Measurements from ENCODE around the gene NLRX1. TPM values are rescaled to one million over a fixed set of nuclear protein-coding genes. Genes with fewer than 3 reads are reported as not detected.

The NLRX1 gene
- total and polyA plus RNA-seq, 2 donors (not counting 3 experiments of a cell fraction or from before 2014, with no cell fraction given): 15.1 to 15.5 TPM

DNA sequence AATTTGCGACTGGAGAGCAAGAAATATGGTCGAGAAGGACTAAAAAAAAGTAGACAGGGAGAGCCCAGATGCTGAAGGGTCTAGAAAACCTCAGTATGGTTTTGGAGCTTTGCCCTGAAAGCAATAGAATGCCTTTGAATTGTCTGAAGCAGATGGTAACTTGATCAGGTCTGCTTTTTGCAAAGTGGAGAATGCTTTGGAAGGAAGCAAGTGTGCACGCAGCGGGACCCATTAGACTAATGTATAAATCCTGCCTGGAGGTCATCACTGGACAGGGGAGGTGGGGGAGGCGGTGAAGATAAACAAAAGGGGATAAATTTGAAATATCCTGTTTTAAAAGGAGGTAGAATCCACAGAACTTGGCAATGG lies 47.9 kb upstream of the NLRX1 start:
- FAIRE-seq (no peak), DNase-seq (ENCODE audit: low read depth, low spot score) (no peak)
- intact Hi-C loops (cut with micrococcal nuclease) (loop anchor here (1.0 kb wide), 3 partner anchors 13 to 48 kb away; partner anchors contain the start of genes C2CD2L and NLRX1), dilution Hi-C loops (cut with MboI; ENCODE audit: extremely low pct_ligation_motif_present, low sequenced_read_pairs) (no loop called here)
- H3K9me1 ChIP-seq (replicated peaks; ENCODE audit: control insufficient read depth, extremely low read depth, insufficient read depth, low read length): no peaks in the 10 kb centered on the region
- peaks cover 0 to 7% of the 10 kb centered on the region in 2 experiments for H3K36me3 ChIP-seq (ENCODE audit: control insufficient read depth in 2 of 2, extremely low read depth in 1 of 2, insufficient read depth in 2 of 2, low read length in 2 of 2)
- no peaks in the 10 kb centered on the region for H3K9me3 ChIP-seq (replicated peaks; ENCODE audit: control insufficient read depth, insufficient read depth, low read length)
- H2AFZ ChIP-seq (ENCODE audit: low read depth, low read length): peak overlapping the region; percentile 30
- peak overlapping the region in 2 of 3 experiments; percentile 35 to 39 for H3K4me3 ChIP-seq (replicated peaks in 1 of 3; ENCODE audit: insufficient read depth in 1 of 3, low read depth in 1 of 3, low read length in 3 of 3)
- H3K9ac ChIP-seq (replicated peaks; ENCODE audit: extremely low read depth, insufficient read depth, low read length): peak overlapping the region; percentile 35
- no peaks in the 10 kb centered on the region for H3K27me3 ChIP-seq (ENCODE audit: control insufficient read depth in 2 of 2, insufficient read depth in 2 of 2, low read length in 2 of 2)
- TSS peak; percentile 94 for BruUV-seq (replicated peaks)
- peak overlapping the region; percentile 73 for H3K4me2 ChIP-seq (ENCODE audit: insufficient read depth, low read length)
- no peaks in the 10 kb centered on the region for H4K20me1 ChIP-seq (replicated peaks; ENCODE audit: control insufficient read depth, extremely low read depth, insufficient read depth, low read length)
- peaks cover 12% of the 10 kb centered on the region for H3K4me1 ChIP-seq (ENCODE audit: control insufficient read depth, extremely low read depth, insufficient read depth, low read length)
- ChIA-PET CTCF (interaction anchor here (1.4 to 2.4 kb wide), 5 partner anchors 11 to 218 kb away, joined by 5 to 15 read pairs (median 9); partner anchors contain the start of genes DPAGT1 and NLRX1), POLR2A (interaction anchor here (1.2 to 2.0 kb wide), 2 partner anchors 12 to 18 kb away, joined by 3 to 7 read pairs; partner anchors contain the start of gene DPAGT1)
- H3K79me2 ChIP-seq (ENCODE audit: control insufficient read depth, insufficient read depth, low read length): peaks cover 13% of the 10 kb centered on the region
- no peak overlapping the region for H3K27ac ChIP-seq (ENCODE audit: insufficient read depth, low read depth, low read length)
- TF ChIP-seq POLR2AphosphoS5 (IDR thresholded peaks at IDR 0.05; ENCODE audit: insufficient read depth, low read depth, low read length): no peak
- no peak for TF ChIP-seq JUN (IDR thresholded peaks at IDR 0.05; ENCODE audit: borderline replicate concordance, insufficient read depth, insufficient read length, low read depth)
- TF ChIP-seq MYC (IDR thresholded peaks at IDR 0.05; ENCODE audit: low read depth, low read length): no peak
- TF ChIP-seq FOS (IDR thresholded peaks at IDR 0.05; ENCODE audit: borderline replicate concordance, insufficient read depth, low read length): no peak
- TF ChIP-seq GATA2 (IDR thresholded peaks at IDR 0.05; ENCODE audit: insufficient read depth, insufficient read length, low read depth, low read length): no peak
- TF ChIP-seq, protein P1, sequence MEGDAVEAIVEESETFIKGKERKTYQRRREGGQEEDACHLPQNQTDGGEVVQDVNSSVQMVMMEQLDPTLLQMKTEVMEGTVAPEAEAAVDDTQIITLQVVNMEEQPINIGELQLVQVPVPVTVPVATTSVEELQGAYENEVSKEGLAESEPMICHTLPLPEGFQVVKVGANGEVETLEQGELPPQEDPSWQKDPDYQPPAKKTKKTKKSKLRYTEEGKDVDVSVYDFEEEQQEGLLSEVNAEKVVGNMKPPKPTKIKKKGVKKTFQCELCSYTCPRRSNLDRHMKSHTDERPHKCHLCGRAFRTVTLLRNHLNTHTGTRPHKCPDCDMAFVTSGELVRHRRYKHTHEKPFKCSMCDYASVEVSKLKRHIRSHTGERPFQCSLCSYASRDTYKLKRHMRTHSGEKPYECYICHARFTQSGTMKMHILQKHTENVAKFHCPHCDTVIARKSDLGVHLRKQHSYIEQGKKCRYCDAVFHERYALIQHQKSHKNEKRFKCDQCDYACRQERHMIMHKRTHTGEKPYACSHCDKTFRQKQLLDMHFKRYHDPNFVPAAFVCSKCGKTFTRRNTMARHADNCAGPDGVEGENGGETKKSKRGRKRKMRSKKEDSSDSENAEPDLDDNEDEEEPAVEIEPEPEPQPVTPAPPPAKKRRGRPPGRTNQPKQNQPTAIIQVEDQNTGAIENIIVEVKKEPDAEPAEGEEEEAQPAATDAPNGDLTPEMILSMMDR (IDR thresholded peaks at IDR 0.05; ENCODE audit: extremely low read depth in 1 of 2, insufficient read depth in 1 of 2, low read depth in 1 of 2, low read length in 2 of 2): no peak
- no peak for TF ChIP-seq POLR2A (IDR thresholded peaks at IDR 0.05; ENCODE audit: low read depth, low read length)
- no peak for TF ChIP-seq EZH2 (IDR thresholded peaks at IDR 0.05; ENCODE audit: borderline replicate concordance, low read depth, low read length, severe bottlenecking)
- TF ChIP-seq, protein P2, sequence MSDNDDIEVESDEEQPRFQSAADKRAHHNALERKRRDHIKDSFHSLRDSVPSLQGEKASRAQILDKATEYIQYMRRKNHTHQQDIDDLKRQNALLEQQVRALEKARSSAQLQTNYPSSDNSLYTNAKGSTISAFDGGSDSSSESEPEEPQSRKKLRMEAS (IDR thresholded peaks at IDR 0.05; ENCODE audit: insufficient read depth, insufficient read length): no peak
